ENCODE measurements around the gene ZNF770.

GRCh38 chr15:35000511-35000910 is 12.4 kb upstream of the ZNF770 start:
- TF ChIP-seq TAF1 (IDR thresholded peaks at IDR 0.05; ENCODE audit: borderline replicate concordance, insufficient read depth, low read length), result no peak
- TF ChIP-seq SIN3A (IDR thresholded peaks at IDR 0.05; ENCODE audit: borderline replicate concordance, insufficient read depth, low read length), result no peak
- TF ChIP-seq POLR2AphosphoS5 (IDR thresholded peaks at IDR 0.05; ENCODE audit: low read depth, low read length), result no peak
